Measurements from ENCODE around the gene VWA7.

GRCh38 chr6:31768363-31769257 is 8.5 kb downstream of the VWA7 start:
- TF ChIP-seq SP1 (IDR thresholded peaks at IDR 0.05) (no peak), PKNOX1 (IDR thresholded peaks at IDR 0.05) (no peak)

Data from HEK293T (cell line).